HG03354 (cell line): ENCODE measurements around the gene SEMA3B.
"Not testable (repeated sequence)": the region's sequence is repeated elsewhere in the genome, so short reads cannot be mapped to it uniquely, and the experiment has no call there.

Experiments used
- ATAC-seq: cut with Tn5 transposase; IDR thresholded peaks from one replicate; pipeline ENCODE4 v1.9.1; 2021; ENCODE audit warnings: mild to moderate bottlenecking; ENCODE audit not compliant: unreplicated experiment, poor library complexity, severe bottlenecking

Gene SEMA3B

GRCh38 chr3:50302095-50303012, 33.4 kb downstream of the SEMA3B start:
- no peak for ATAC-seq

GRCh38 chr3:50303013-50303815, 34.3 kb downstream of the SEMA3B start, which contains the start of gene HYAL1:
Gene HYAL1 (minus strand): TSS chr3:50303574. CDS start chr3:50302956, 618 bp downstream.
- no peak for ATAC-seq

- no peak for ATAC-seq
These were observed 35.7 kb downstream of the SEMA3B start for GRCh38 chr3:50304601-50305000.

DNA sequence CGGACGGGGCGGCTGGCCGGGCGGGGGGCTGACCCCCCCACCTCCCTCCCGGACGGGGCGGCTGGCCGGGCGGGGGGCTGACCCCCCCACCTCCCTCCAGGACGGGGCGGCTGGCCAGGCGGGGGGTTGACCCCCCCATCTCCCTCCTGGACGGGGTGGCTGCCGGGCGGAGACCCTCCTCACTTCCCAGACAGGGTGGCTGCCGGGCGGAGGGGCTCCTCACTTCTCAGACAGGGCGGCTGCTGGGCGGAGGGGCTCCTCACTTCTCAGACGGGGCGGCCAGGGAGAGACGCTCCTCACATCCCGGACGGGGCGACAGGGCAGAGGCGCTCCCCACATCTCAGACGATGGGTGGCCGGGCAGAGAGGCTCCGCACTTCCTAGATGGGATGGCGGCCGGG, 43.1 kb downstream of the SEMA3B start:
- not testable (repeated sequence) for ATAC-seq

DNA sequence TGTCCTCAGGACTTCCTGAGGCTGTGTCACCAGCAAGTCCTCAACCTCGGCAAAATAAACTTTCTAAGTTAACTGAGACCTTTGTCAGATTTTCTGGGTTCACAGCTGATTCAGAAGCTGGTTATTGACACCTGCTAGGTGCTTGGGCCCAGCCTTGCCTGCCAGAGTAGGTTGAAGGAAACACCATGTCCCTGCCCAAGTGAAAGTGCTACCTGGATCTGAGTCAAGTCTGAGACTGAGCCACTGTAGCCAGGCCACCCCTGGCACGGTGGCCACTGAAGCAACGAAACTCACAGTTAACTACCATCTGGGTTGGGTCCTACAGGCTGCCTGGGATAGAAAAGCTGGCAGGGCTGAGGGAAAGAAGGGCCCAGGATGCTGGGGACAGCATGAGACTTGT, 45.4 kb downstream of the SEMA3B start:
- no peak for ATAC-seq

DNA sequence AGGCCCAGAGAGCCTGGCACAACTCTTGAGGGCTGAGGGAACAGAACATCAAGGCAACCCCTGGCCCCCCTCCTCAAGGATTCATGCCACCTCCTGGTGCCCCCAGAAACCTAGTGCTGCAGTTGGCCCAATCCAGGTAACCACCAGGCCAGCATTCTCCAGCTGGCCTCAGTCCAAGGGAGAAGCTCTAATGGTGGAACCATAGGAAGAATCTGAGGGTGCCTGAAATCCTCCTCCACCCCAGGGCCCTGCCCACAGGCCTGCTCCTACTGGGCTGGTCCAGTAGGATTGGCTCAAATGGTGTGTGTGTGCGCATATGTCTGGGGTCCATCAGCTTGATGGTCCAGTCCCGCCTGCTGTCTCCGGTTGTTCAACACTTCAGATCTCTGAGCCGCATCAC, 45.9 kb downstream of the SEMA3B start:
- ATAC-seq: no peak

- ATAC-seq: no peak
These were observed 47.8 kb downstream of the SEMA3B start for GRCh38 chr3:50316657-50317242.

- no peak for ATAC-seq
These were observed 48.4 kb downstream of the SEMA3B start for GRCh38 chr3:50317300-50317699.

- no peak for ATAC-seq
These were observed 49.2 kb downstream of the SEMA3B start for GRCh38 chr3:50318163-50318562.

DNA sequence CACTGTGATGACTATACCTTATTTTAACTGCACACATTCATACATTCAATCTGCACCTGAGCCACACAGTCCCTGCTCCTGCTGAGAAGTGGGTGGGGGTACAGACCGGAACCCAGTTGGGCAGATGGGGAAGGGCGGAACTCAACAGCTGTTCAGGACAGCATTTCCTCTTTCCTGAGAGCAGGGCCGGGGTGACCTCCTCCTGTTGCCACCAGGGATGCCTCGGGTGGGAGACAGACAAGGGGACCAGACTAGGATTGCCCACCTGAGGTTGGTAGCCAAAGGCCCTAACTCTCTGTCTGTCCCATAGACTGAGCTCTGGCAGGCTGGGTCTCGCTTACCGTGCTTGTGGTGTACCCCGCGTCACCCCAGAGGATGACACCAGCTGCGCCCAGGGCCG, 49.7 kb downstream of the SEMA3B start:
- no peak for ATAC-seq

DNA sequence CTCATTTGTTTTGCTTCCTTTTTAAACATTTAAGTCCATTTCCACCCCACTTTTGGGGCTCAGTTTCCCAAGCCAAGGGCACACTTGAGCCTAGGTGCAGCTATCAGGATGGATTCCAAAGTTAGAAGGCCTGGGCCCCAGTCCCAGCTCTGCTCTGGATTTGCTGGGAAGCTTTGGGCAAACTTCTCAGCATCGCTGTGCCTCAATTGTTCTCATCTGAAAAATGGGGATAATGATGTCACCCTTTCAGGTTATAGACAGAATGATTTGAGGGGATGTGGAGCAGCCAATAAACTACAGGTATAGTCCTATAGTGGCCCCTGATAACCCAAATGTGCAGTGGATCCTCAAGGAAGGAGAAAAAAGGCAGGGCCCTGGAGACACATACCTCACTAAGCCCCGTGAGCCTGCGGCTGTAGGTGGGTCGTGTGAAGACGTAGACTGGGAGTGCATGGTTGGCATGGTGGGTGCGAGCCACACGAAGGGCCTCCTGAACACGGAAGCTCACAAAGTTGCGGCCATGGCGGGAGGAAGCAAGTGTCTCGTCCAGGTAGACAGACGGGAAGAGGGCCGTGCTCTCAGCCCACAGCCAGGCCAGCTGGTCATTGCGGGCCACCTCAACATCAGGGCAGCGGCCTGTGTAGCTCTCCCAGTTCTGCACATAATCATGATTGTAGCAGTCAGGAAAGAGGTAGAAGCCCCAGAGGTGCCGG, 50.4 kb downstream of the SEMA3B start:
- no peak for ATAC-seq

DNA sequence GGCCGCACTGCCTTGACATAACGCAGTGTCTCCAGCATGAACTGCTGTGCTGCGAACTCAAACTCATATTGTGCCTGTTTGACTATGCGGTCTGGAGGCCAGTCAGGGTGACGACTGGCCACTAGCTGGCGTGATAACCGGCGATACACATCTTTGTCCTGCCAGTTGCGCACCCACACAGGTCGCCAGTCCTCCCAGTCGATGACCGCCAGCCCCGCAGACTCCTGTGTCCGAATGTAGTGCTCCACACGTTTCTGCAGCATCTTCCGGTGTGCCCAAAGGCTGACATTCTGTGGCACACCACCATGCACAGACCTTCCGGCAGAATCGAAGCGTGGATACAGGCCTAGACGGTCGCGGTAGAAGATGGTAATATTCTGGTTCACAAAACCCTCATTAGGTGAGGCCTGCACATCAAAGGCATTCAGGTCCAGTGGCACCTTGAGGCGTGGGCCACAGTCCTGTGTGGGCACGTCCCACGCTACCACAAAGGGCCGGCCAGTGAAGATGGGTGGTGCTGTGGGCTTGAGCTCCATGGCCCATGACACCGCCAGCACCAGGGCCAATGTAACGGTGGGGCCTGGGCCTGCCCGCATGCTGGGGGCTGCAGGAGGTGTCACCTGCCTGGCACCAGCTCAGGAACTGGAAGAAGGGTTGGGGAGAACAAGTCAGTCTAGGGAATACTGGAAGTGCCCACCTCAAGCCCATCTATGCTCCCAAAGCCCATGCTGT, 51.1 kb downstream of the SEMA3B start:
- ATAC-seq: no peak

- ATAC-seq: peak; percentile 53
These were observed 51.9 kb downstream of the SEMA3B start for GRCh38 chr3:50320853-50321335.

GRCh38 chr3:50321336-50322114, 52.6 kb downstream of the SEMA3B start:
- peak; percentile 82 for ATAC-seq

DNA sequence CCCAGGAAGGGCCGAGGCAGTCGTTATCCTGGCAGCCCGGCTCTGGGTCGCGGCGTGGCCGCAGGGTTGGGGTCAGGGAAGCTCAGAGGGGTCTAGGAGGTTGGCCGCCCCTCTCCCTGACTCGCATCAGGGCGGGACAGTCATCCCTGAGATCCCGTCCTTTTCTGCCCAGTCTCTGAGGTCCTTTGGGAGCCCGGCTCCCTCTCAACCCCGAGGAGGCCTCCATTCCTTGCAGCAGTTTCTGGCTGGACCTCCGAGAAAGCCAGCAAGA, 53.1 kb downstream of the SEMA3B start:
- ATAC-seq: no peak

DNA sequence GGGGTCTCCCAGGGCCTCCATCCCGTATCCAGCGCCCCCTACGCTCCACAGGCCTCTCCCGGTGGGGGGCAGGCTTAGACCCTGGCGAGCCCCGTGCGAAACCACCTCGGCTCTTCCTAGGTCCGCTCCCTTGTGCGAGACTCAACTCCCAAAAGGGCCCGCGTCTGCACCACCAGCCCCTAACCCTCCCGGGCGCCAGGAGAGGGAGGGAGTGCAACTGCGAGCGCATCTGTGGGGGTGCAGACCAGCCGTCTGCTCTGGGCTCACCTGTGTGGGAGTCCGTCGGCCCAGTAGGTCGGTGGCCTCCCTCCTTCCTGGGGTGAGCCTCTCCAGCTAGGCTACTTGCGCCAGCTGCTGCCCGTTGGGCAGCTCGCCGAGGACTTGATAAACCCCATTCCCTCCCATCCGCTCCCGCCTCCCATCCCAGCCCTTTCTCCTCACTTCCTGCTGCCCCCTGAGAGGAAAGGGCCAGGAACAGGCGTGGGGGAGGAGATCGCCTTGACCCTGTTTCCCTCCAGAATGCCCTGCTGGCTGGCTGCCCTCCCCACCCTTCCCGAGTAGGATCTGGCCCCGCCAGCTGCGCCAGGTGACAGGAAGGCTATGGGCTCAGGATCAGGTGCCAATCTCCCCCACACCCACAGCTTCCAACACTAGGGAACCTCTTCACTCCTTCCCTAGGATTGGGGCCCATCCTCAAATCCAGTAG, 53.6 kb downstream of the SEMA3B start, which contains the start of gene HYAL2:
TSS of gene HYAL2 (minus strand) at position 360 of the 706 bp plus-strand sequence. CDS start 2,256 bp downstream, outside the sequence.
- no peak for ATAC-seq

DNA sequence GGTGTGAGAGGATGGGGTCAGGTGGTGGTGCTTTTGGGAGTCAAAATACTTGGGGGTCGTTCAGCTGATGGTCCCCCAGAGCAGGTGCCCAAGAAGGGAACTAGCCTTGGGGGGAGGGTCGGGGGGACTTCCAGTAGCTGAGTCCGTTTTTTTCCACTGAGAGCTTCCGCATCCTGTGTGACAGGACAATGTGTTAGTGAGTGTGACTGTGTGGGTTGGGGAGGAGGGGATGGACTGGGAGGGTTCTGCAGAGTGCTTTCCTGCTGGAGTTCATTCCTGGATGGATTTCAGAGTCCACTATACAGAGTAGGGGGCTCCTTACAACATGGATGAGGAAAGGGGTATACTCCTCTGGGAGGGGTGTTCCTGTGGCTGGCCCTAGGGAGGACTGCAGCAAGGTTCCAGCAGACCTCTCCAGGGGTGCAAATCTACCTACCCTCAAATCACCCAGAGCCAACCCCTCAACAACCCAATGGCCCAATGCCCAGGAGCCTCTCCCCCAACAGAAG, 54.2 kb downstream of the SEMA3B start:
- ATAC-seq: no peak
